ENCODE results near the gene MRPS16. TPM values are rescaled to one million over a fixed set of nuclear protein-coding genes. Genes with fewer than 3 reads are reported as not detected.
"Not testable (repeated sequence)": the region's sequence is repeated elsewhere in the genome, so short reads cannot be mapped to it uniquely, and the experiment has no call there.

Gene MRPS16
- total and polyA plus RNA-seq, 9 of the 15 experiments (the other 6 are each of a cell fraction or from before 2014, with no cell fraction given) = 65.0 to 239 (median 146) TPM

DNA sequence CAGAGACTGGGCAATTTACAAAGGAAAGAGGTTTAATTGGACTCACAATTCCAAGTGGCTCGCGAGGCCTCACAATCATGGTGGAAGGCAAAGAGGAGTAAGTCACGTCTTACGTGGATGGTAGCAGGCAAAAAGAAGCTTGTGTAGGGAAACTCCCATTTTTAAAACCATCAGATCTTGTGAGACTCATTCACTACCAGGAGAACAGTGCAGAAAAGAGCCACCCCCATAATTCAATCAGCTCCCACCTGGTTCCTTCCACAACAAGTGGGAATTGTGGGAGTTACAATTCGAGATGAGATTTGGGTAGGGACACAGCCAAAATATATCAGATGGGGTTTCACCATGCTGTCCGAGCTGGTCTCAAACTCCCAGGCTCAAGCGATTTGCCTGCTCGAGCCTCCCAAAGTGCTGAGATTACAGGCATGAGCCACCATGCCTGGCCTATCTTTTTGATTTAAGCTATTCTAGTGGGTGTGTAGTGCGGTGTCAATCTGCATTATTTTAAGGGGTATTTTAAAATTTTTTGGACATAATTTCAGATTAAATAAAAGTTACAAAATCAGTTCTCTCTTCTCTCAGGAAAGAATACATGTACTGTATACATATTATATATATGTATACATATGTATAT lies 9.0 kb upstream of the MRPS16 start (continued):
- TF ChIP-seq ZFP1 (CRISPR knock-in tag; IDR thresholded peaks at IDR 0.05) = no peak
- no peak for TF ChIP-seq BACH1 (tag; IDR thresholded peaks at IDR 0.05)
- TF ChIP-seq, protein P1, sequence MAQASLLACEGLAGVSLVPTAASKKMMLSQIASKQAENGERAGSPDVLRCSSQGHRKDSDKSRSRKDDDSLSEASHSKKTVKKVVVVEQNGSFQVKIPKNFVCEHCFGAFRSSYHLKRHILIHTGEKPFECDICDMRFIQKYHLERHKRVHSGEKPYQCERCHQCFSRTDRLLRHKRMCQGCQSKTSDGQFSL (CRISPR knock-in tag; IDR thresholded peaks at IDR 0.05) = no peak
- TF ChIP-seq, protein P1 (tag; IDR thresholded peaks at IDR 0.05) = 0 out of 4 replicates have a peak, but pooled peaks of 1 of the 2 experiments have one; percentile 34
- TF ChIP-seq HEY1 (CRISPR knock-in tag; IDR thresholded peaks at IDR 0.05; ENCODE audit: borderline replicate concordance) = no peak

DNA sequence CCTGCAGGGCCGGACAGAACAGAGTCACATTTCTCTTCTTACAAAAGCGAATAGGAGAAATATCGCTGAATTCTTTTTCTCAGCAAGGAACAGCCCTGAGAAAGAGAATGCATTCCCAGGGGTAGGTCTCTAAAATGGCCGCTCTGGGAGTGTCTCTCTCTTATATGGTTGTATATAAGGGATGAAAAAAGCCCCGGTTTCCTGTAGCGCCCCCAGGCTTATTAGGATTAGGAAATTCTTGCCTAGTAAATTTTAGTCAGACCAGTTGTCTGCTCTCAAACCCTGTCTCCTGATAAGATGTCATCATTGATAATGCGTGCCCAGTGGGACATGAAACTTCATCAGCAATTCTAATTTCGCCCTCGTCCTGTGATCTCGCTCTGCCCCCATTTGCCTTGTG lies 6.2 kb upstream of the MRPS16 start:
- POLR2A ChIA-PET; H2AFZ ChIP-seq (ENCODE audit: low read depth, low read length); H3K9me1 ChIP-seq (ENCODE audit: control insufficient read depth, insufficient read depth, low read length); BruUV-seq (replicated peaks); H3K4me3 ChIP-seq; CTCF ChIA-PET (ENCODE audit: low intra/inter-chr PET ratio); ATAC-seq; in situ Hi-C loops (cut with MboI); H3K36me3 ChIP-seq (ENCODE audit: control insufficient read depth, insufficient read depth, low read length); H3K79me2 ChIP-seq (ENCODE audit: control insufficient read depth, insufficient read depth, low read length); H3K9ac ChIP-seq (ENCODE audit: insufficient read depth in 1 of 2, low read depth in 2 of 2, low read length in 2 of 2); H4K20me1 ChIP-seq (replicated peaks; ENCODE audit: control insufficient read depth, insufficient read depth, low read length); H3K27ac ChIP-seq (ENCODE audit: extremely low read depth, low read depth, low read length); H3K4me2 ChIP-seq (ENCODE audit: insufficient read depth, low read length); intact Hi-C loops (cut with micrococcal nuclease); FAIRE-seq; H3K27me3 ChIP-seq (ENCODE audit: control insufficient read depth in 2 of 2, insufficient read depth in 2 of 2, low read length in 2 of 2); DNase-seq (ENCODE audit: extremely low read depth in 1 of 4, low spot score in 3 of 4): not testable (repeated sequence)
- Histone ChIP-seq H3K4me1 (replicated peaks in 1 of 2; ENCODE audit: control insufficient read depth in 2 of 2, insufficient read depth in 2 of 2, low read length in 2 of 2) (peaks cover 0 to 16% of the 10 kb centered on the region in 2 experiments; a peak in 3 of 5 replicates), H3K9me3 (replicated peaks; ENCODE audit: control insufficient read depth, insufficient read depth, low read depth, low read length) (peaks cover 10% of the 10 kb centered on the region; the same call in 1 of the 2 replicates)
- TF ChIP-seq ETV1 (tag; conservative IDR thresholded peaks at IDR 0.05; ENCODE audit: low read depth) (peak; percentile 68), CBX5 (IDR thresholded peaks at IDR 0.05; ENCODE audit: borderline replicate concordance, low read depth) (0 out of 2 replicates have a peak, but pooled peaks have one; percentile 50), TRIM24 (IDR thresholded peaks at IDR 0.05) (peak; percentile 73 to 84), CBX3 (IDR thresholded peaks at IDR 0.05; ENCODE audit: borderline replicate concordance in 1 of 2, low read length in 2 of 2) (peak in 1 of 2 experiments; percentile 81; a peak in 1 of 3 replicates), TRIM28 (IDR thresholded peaks at IDR 0.05) (peak; percentile 97)
- TF ChIP-seq, protein P2, sequence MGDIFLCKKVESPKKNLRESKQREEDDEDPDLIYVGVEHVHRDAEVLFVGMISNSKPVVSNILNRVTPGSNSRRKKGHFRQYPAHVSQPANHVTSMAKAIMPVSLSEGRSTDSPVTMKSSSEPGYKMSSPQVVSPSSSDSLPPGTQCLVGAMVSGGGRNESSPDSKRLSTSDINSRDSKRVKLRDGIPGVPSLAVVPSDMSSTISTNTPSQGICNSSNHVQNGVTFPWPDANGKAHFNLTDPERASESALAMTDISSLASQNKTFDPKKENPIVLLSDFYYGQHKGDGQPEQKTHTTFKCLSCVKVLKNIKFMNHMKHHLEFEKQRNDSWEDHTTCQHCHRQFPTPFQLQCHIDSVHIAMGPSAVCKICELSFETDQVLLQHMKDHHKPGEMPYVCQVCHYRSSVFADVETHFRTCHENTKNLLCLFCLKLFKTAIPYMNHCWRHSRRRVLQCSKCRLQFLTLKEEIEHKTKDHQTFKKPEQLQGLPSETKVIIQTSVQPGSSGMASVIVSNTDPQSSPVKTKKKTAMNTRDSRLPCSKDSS (IDR thresholded peaks at IDR 0.05; ENCODE audit: low read depth, partially characterized antibody) = peak; percentile 73
- TF ChIP-seq, protein P3, sequence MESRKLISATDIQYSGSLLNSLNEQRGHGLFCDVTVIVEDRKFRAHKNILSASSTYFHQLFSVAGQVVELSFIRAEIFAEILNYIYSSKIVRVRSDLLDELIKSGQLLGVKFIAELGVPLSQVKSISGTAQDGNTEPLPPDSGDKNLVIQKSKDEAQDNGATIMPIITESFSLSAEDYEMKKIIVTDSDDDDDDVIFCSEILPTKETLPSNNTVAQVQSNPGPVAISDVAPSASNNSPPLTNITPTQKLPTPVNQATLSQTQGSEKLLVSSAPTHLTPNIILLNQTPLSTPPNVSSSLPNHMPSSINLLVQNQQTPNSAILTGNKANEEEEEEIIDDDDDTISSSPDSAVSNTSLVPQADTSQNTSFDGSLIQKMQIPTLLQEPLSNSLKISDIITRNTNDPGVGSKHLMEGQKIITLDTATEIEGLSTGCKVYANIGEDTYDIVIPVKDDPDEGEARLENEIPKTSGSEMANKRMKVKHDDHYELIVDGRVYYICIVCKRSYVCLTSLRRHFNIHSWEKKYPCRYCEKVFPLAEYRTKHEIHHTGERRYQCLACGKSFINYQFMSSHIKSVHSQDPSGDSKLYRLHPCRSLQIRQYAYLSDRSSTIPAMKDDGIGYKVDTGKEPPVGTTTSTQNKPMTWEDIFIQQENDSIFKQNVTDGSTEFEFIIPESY (CRISPR knock-in tag; IDR thresholded peaks at IDR 0.05) = peak; percentile 91
- 76% methylated on average over 10 of the region's 10 CpGs for WGBS (ENCODE audit: insufficient coverage, low coverage, missing lambda C conversion rate)
